ENCODE measurements around the gene STIMATE.

DNA sequence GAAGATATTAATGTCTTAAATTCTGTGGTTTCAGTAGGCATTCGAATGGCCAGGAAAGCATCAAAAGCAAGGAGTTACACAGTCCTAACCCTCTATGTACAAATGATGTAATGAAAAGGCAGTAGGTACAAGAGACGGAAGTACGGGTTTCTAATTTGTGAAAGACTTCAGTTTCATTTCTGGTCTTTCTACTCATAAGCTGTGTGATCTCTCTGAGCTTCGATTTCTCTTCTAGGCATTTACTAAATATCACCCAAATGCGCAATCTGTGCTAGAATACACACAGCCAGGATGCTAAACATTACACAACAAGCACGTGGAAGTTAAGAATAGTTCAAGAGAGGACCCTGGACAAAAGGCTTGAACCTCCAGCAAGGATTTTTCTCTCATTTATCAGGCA lies 17.9 kb upstream of the STIMATE start:
- TF ChIP-seq CTCF (IDR thresholded peaks at IDR 0.05) = no peak
- TF ChIP-seq EZH2phosphoT487 (IDR thresholded peaks at IDR 0.05) = no peak
- no peak for TF ChIP-seq EZH2 (IDR thresholded peaks at IDR 0.05)

Data from neural progenitor cell (in vitro differentiated cells).